ENCODE data around the gene ARHGAP29.

DNA sequence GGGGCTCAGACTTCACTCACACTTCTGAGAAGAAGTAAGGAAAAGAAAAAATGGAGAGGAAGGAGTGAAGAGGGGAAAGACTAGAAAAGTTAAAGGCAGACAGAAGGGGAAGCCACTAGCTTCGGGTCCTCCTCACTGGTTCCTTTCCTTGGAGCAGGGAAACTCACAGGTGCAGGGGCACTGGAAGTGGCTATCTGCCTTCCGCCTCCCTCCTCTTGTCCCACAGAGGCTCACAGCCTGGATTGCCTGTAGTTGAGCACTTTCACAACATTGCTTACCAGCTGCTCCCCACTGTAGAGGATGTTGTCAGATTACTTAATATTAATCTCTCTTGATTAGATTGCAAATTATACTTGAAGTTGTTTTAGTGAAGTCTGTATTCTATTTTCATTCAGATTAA lies 94.8 kb downstream of the ARHGAP29 start:
- TF ChIP-seq CTCF (optimal IDR thresholded peaks at IDR 0.05 in 1 of 3, IDR thresholded peaks at IDR 0.05 in 1 of 3, conservative IDR thresholded peaks at IDR 0.05 in 1 of 3; ENCODE audit: extremely low read depth in 1 of 3, insufficient read depth in 2 of 3, low read length in 3 of 3): no peak
- TF ChIP-seq EZH2 (IDR thresholded peaks at IDR 0.05; ENCODE audit: low read length): no peak

Data from keratinocyte (primary cell).